GM19035 (cell line): ENCODE data around the gene RFTN1.

Experiments used
- ATAC-seq: cut with Tn5 transposase; IDR thresholded peaks from one replicate; pipeline ENCODE4 v1.9.1; 2021; ENCODE audit not compliant: unreplicated experiment

Gene RFTN1

DNA sequence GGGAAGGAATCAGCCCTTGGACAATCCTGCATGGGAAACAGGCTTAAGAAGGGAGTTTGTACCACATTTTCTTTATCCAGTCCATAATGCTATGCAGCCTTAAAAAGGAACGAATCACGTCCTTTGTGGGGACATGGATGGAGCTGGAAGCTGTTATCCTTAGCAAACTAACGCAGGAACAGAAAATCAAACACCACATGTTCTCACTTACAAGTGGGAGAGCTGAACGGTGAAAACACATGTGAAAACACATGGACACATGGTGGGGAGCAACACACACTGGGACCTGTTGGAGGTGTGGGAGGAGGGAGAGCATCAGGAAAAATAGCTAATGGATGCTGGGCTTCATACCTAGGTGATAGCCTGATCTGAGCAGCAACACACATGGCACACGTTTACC, 178.2 kb downstream of the RFTN1 start:
- ATAC-seq, result no peak

DNA sequence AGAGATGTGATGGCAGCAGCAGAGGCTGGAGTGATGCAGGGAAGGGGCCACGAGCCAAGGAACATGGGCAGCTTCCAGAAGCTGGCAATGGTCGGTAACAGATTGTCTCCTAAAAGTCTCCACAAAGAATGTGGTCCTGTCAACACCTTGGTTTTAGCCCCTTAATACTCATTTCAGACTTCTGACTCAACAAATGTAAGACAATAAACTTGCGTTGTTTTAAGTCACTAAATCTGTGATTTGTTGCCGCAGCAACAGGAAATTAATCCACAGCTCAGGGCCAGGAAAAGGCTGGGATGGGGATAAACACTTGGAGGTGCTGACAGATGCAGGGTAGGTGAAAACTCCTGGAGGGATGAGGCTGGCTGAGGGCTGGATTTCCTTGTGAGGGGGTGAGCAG, 178.6 kb downstream of the RFTN1 start:
- ATAC-seq, result no peak

DNA sequence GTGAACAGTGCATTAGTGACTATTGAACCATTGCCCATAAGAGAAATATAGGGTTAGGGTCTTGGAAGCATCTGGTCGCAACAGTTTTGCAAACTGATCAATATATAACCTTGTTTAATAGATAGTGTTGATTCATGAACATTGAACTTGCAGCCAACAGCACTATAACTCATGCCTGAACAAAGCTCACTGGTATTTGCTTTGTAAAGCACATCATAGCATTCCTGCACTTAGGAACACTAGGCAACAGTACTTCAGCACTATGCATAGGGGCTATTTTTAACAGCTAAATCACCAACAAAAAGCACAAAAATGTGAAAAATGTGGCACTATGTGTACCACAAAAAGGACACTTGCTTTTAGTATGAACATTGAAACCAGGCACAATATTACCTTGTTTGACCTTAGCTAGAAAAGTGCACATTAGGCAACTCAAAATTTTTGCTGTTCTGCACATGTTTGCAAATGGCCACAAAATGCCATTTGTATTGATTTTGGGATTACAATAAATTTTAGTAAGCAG, 180.5 kb downstream of the RFTN1 start:
- no peak for ATAC-seq

DNA sequence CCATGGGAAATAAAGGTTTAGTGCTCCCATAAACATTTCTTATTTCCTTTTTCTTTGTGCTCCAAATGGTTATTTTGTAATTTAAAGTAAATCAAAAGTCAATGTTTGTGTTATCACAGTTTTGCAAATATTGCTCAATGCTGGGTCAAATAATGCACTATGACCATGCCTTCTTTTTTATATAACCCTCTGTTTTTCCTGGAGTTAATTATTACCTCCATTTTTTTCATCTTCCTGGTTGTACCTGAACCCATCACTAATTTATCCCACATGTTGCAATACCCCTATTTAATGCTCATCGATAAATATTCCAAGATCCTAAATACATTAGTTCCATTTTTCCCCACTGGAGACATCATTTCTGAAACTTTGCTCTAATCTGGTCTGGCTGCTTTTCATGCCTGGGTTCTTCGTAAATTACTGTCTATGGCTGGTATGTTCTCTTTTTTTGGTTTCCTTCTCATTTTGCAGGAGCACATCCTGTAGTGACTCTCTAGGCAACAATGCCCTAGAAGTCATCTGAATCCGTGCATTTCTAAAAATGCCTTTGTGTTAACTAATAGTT, 182.1 kb downstream of the RFTN1 start:
- no peak for ATAC-seq

DNA sequence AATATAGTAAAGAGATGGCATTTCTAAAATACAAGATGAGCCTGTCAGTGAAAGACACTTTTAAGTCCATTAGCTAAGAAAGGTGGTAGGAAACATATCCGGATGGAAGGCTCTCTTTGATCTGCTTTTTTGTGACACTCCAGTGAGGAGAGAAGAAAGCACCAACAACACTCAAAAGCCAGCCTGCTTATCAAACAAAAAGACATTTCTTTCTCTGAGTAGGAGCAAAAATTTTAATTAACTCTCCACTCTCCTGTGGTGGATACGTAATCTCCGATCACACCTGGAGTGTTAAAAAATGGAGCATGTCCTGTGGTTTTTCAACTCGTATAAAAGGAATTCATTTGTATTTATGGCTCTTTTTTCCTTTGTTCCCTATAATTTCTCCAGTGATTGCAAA, 183.1 kb downstream of the RFTN1 start:
- no peak for ATAC-seq

DNA sequence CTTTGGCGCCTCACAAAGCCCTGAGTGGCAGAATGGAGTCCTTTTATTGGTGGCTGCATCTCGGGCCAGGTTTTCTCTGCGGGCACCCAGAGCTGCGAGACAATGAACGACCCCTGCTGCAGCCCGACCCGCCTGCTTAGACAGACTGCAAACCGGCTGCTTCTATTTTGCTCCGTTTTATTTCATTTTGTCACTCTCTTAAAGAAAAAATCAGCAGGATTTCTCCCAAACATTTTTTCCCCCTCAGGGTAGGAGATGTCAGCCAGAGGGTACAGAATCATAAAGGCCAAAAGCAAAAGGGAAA, 183.7 kb downstream of the RFTN1 start:
- no peak for ATAC-seq

DNA sequence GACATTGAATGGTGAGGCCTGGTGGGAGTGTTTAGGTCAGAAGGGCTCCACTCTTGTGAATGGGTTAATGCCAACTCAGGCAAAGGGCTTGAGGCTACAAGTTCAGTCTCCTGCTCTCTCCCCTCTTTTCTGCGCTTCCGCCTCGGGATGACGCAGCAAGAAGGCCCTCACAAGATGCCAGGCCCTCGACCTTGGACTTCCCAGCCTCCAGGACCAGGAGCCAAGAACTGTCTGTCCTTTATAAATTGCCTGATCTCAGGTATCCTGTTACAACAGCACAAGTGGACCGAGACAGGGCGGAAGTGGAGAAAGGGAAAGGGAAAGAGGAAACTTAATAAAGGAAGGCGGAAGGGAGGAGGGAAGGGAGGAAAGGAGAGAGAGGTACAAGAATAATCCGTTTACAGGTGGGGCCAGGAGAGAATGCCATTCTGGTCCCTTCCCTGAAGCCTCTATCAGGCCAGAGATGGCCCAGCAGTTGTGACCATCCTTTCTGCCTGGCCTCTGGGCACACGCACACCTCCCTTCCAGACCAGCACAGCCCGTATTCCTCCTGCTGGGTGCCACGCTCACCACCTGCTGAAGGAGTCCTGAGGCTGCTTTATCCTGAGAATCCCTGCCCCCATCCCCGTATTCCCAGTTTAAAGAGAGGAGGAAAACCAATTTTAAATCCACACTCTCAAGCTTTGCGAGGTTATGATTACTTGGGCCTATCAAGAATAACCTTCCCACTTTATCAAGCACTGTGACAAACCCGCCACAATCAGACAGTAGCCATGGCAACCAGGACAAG, 184.3 kb downstream of the RFTN1 start:
- no peak for ATAC-seq

DNA sequence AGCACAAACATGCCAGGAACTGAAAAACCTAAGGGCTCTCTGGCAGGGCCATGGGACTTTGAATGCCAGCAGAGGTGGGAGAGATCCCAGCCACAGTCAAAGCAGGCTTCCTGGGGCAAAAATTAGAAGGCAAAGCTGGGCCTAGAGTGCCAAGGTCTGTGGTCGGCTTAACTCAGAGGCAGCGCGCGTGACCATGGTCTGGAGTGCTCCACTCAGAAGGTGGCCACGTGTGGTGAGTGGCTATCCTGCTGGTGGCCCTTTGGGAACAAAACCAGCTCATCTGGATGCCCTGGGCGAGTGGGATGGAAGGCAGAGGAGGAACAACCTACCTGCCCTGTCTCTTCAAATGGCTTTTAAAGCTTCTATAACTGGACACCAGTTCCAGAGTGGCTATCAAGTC, 185.4 kb downstream of the RFTN1 start:
- no peak for ATAC-seq

DNA sequence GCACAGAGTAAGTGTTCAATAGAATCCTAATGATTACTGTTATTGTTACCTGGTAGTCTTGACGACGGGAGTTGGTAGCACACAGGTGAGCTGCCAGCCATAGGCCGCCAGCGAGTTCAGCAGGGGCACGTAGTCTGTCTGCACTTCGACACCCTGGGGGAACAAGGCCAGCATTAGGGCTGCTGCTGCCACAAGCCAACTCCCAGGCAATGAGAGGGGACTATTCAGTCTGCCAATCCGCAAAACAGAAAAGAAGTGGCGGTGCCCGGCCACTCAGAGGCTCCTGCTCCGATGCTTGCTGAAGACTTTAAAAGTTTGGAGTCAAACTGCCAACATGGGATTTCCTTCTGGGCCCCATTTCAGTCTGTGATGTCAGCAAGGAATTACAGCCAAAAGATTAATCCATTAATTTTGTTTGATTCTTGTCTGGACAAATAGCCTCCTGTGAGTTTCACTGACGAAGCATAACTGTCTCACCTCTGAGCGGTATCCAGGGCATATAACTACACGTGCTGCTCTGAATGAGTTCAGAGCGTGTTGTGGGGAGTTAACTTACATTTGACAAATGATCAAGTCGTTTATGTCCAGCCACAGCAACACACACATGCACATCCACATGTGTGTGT, 186.7 kb downstream of the RFTN1 start:
- no peak for ATAC-seq

DNA sequence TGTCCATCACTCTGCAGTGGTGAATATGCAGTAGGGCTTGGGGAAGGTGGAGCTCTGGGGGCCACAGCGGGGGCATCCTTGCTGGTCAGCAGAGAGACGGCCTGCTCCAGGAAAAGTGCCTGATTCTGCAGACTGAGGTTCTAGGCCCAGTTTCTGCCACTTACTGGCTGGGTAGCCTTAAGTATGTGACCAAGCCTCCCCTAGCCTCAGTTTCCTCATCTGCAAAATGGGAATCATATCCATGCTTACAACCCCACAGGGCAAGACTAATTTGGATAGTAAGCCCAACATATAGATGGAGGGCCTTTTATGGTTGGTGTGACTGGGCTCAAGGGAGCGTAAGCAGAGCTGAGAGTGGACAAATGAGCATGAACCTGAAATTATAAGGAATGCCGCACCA, 187.6 kb downstream of the RFTN1 start:
- no peak for ATAC-seq

DNA sequence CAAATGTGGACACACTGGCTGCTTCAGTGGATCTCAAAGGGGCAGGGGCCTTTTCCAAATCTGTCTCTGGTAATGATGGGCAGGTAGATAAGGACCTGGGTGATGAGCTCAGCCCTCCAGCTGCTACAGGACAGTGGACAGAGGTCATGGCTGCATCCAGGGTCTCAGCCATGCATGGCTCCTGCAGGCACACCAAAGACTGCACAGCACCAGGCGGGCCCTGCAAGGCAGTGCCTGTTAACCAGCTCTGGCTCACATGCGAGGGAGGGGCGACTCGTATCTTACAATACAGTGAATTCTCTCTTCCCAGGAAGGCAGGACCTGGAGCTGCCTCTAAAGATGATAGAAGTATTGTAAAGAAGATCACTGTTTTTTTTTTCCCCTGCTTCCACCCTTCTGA, 189.8 kb downstream of the RFTN1 start:
- no peak for ATAC-seq

DNA sequence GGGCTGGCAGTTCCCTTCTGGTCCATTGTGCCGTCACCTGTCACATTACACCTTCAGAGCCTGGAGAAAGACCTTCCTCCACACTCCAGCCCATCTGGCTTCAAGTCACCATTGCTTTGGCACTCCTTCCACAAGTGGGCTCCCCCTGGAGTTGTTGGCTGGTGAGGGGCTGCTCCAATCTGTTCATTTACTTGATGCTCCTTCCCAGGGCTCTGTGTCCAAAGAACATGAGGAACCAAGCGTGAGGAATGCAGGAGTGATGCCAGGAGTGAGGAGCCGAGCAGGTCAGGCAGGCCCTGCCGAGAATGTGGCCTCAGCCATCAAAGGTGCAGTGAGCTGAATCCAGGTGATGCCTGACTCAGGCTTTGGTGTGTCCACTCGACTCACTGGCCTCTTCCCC, 191.3 kb downstream of the RFTN1 start:
- ATAC-seq, result no peak

DNA sequence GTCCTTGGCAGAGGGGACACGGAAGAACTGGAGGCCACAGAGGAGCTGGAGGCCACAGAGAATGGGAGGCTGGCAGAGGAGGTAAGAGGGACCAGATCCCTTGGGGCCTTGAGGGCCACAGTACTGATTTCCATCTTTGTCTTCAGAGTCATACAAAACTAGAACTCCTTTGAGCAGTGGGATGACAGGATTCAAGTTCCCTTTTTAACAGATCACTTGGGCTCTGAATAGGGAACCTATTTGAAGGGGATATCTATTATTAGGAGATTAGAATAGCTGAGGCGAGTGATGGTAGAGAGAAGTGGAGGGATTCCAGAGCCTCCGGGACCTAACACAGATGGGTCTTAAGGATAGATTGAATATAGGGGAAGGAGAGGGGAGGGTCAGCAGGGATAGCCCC, 192.8 kb downstream of the RFTN1 start:
- no peak for ATAC-seq

DNA sequence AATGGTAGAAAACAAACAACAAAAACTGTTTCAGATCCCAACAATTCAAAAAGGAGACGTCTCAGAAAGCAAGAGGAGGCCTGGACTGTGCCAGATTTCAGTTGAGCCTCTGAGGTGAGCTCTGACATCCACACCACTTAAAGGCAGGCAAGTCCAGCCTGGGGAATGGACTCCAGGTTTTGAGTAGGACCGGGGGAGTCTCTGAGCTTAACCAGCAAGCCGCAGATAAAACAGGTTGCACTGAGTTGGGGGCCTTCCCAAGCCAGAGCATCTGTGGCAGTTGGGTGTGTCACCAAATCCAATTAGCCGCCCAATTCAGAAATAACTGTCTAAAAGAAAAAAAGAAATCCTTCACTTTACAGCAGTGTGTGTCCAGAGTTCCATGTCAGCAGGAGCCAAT, 193.8 kb downstream of the RFTN1 start:
- no peak for ATAC-seq

DNA sequence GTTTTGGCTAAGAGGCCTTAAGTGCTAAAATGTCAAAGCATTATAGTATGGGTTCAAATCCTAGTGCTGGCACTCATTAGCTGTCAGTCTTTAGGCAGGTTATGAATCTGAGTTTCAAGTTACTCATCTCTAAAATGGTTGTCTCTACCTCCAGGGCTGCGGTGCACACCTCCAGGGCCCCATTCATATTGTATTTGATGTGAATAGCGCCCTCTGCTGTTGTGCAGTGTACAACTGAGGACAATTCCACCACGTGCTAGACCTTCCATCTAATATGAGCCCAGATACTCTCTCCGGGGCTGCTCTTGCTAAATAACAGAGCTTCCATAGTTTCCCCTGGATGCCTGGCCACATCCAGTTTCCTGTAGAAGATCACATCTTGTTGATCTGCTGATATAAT, 194.2 kb downstream of the RFTN1 start:
- no peak for ATAC-seq

DNA sequence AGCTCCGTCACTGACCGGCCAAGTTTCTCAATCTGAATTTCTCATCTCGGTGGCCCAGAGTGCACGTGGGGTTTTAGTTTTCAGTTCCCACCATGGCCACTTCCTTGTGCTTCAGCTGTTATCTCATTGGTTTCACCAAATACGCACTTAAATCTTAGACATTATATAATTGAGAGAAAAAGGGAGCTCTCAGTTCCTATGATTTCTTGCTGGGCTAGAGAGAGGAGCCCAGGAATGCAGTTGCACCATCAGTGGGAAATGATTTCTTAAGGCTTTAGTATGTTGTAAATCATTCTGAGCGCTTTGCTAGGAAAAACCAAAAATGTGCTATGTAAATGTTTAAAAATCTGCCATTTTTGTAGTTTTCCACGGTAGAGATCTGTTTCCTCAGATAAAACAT, 195.3 kb downstream of the RFTN1 start:
- no peak for ATAC-seq

DNA sequence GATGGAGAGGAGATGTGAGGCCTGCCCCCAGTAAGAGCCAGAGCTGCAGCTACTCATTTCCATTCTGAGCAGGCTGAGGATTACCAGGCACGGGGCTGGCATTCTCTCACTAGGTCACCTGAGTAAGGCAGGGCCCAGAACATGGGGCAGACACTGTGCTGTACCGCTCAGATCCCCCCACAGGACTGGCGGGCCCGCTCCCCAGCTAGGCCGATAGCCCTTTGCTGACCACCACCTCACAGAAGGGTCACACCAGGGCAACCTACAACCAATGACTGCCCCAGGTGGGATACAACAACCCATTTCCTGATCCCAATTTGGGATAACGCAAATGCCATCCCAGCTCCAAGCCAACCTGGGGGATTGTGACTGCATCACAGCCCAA, 195.9 kb downstream of the RFTN1 start:
- ATAC-seq, result no peak

DNA sequence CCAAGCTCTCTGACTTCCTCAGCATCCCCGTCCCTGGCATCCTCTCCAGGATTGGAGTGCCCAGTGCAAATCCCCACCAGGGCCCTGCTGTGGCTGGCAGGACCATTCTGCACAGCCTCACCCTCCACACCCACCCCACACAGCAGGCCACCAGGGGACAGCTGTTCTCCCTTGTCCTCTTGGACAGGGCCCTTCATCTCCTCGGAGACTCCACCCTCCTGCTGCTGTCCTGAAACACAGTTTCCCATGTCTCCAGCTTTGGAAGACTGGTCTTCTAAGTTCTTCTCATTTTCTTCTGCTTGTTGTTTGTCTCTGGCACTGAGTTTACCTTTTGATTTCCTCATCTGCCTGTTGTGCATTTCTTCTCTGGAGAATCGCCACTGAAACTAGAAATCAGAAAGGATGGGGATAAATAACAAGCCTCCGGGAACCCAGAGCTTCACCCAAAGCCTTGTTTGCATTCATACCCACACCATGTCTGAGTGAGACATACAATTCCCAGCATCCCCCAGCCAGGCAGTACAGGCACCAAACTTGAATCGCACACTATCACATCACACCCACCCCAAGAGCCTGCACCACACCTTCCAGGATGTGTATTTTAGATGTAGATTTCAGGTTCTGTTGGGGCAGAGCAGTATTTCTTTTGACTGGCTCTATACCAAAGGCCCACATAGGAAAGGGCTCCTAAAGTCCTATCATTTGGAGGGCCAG, 196.5 kb downstream of the RFTN1 start:
- no peak for ATAC-seq

DNA sequence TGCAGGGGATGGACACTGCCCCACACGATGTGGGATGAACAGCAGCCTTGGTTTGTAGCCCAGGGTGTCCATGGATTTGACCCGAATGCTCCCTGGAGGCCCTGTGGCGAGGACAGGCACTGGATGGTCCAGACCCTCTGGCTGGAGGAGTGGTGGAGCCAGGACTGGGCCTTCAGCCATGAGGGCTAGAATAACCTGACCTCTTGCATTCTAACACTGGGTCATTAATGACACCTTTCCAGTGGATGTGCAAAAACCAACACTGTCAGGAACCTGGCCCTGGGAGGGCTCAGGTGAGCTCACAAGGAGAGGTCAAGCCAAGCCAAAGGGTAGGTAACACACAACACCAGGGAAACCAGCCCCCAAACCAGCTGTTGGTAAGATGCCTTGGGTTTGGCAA, 197.1 kb downstream of the RFTN1 start:
- ATAC-seq, result no peak

DNA sequence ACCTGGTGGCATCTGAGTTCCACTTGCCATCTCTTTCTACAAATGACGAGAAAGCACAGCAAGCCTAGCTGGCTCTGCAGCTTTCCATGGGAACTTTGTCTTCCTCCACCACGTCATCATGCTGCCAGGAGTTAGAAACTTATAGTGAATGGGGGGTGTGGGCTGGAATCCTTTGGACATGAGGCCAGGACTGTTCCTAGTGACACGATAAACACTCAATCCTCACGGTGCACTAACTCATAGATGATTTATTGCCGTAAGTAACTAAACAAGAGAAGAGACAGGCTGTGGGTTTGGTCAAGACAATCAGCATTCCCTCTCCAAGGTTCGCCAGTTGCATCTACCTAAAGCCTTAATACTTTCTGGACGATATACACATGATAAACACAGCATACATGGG, 197.9 kb downstream of the RFTN1 start:
- ATAC-seq, result no peak

DNA sequence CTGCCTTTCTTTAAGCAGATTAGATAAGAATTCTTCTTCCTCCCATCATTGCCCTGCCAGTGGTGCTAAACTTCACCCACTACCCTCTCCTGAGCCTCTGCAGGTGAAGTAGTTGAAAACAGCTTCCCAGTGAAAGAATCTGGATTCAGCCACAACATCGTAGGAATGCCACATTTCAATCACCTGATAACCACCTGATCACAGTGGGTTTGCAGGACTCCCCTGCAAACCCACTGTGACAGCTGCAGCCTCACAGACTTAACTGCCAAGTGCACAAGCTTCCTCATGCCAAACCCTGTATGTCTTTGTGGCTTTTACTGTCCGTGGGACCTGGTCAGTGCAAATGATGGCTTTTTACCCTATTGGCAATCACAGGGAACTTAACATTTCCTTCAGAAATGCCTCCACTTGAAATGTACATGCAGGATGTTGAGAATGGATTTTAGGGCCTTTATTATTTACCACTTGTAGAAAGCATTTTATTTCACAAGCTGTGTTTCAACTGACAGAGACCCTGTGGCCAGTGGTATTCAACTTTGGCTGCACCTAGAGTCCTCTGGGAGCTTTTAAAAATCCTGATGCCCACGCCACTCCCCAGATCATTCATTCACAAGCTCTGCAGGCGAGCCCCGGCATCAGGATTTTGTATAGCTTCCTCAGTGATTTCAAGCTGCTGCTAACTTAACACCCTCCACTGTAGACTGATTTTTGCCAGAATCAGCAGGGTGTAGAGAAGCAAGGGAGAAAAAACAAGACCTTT, 199.4 kb downstream of the RFTN1 start:
- no peak for ATAC-seq
